GM21360 (cell line): ENCODE measurements around the gene SHC1.
A peak's percentile ranks its signal among the peaks of the same experiment; 100 is the strongest.

Experiments used
- ATAC-seq: cut with Tn5 transposase; IDR thresholded peaks from one replicate; pipeline ENCODE4 v1.9.1; 2021; ENCODE audit warnings: mild to moderate bottlenecking, moderate library complexity; ENCODE audit not compliant: unreplicated experiment

The SHC1 gene, protein sequence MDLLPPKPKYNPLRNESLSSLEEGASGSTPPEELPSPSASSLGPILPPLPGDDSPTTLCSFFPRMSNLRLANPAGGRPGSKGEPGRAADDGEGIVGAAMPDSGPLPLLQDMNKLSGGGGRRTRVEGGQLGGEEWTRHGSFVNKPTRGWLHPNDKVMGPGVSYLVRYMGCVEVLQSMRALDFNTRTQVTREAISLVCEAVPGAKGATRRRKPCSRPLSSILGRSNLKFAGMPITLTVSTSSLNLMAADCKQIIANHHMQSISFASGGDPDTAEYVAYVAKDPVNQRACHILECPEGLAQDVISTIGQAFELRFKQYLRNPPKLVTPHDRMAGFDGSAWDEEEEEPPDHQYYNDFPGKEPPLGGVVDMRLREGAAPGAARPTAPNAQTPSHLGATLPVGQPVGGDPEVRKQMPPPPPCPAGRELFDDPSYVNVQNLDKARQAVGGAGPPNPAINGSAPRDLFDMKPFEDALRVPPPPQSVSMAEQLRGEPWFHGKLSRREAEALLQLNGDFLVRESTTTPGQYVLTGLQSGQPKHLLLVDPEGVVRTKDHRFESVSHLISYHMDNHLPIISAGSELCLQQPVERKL

DNA sequence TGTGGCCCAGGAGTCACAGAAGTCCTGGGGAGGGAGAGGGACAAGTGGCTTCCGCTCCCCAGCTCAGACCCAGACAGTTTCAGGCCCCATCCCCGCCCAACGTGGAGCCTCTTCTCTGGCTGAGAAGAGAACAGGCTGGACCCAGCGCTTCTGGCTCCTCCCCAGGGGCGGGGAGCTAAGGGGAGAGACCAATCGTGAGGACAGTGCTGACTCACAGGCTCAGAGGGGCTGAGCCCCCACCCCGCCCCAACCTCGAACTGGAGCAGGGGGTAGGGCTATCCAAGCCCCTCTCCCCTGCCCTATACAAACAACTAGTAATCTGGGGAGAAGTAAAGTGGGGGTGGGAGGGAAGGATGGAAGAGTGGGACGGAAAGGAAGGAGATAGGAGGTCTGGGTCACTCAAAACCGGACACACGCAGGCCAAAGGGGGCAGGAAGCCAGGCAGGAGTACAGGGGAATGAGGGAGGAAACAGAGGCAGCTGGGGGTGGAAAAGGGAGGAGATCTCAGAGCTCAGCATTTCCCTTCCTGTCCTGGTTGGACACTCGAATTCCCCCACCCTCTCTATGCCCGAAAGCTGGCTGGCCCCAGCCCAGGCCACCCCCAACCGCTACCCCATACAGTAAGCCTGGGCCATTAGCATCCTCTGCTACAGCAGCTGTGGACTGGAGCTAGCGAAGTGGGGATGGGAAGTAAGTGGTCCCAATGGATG, at the start of gene SHC1:
SHC1 (minus strand) TSS at position 117 of the 710 bp plus-strand sequence. CDS start 221 bp downstream, outside the sequence.
- ATAC-seq: no peak

DNA sequence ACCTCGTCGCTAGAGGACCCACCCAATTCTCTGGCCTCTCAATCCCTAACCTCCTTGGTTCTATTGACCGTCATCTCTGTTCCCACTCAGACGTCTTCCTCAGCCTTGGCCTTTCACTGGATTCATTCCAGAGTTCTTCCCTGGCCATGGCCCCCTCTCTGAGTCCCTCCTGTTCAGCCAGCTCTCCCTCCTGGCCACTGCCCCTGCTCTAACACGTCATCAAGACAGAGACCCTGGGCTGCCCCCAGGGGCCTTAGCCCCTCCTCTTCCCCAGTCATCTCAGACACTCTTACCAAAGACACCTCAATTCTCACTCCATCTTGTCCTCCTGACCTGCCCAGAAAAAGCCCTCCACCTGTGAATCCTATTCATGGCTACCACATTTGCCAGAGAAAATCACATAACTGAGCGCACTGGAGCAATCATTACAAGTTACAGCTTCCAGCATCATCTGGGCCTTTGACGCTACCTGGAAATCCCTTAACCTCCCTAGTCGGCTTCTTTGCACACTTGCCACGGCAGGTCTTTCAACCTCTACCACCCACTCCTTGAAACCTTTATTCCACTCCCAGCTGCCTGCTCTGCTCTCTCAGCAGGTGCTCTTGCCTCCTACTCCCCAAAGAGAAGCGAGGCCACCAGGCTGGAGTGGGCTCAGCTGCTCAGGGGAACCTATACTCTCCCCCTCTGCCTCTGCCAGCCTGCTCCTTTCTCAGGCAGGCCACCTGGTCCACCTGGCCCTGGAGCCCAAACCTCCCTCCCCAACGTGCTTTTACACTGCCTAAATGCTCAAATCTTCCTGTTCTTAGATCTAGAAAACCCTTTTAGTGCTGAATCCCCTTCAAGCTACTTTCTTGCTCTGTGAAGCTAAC, 49.1 kb upstream of the SHC1 start:
- no peak for ATAC-seq

DNA sequence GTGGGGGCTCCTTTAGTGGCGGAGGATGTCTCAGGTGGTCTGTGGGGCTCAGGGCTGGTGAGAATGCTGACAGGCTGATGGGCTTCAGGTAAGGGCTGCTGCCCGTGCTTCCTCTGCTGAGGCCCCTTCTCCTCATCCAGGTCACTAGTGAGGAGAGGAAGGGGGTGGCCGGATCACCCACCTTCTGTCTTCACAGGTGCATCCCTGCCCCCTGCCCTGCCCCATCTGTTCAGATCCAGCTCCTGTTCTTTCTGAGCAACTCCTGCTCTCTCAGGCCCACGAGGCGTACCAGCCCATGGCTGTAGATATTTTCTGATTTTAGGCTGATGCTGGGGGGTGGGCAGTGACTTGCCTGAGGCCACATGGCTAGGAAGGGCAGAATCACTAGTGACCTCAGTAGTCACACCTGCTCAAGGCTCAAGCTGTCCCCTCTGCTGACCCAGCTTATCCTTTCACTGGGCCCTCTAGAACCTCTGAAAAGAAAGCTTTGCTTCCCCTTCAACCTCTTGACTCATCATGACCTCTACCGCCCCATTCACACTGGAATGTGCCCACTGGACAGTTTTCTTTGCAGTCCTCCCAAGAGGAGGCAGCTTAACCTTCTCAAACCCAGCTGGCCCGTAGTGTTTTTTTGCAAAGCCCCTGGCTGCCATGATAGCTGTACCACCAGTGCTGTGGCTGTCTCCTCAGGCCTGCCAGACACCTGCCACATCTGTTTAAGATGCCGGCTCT, 48.2 kb upstream of the SHC1 start:
- ATAC-seq: no peak

DNA sequence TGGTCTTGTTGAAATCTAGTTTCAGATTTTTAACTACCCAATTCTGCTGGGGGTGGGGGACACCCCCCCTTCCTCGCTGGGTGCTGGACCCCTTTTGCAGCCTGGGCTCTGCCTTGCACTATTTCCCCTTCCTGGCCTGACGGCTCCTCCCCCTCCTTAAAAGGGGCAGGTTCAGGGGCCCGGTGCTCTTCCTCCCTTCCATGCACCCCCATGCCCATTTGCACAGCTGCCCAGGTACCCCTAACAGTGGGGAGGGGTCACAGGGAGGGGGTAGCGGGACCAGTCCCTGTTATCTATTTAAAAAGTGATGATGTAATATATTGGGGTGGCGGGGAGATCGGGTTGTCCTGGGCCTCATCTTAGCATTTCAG, 47.4 kb upstream of the SHC1 start:
- ATAC-seq: no peak

DNA sequence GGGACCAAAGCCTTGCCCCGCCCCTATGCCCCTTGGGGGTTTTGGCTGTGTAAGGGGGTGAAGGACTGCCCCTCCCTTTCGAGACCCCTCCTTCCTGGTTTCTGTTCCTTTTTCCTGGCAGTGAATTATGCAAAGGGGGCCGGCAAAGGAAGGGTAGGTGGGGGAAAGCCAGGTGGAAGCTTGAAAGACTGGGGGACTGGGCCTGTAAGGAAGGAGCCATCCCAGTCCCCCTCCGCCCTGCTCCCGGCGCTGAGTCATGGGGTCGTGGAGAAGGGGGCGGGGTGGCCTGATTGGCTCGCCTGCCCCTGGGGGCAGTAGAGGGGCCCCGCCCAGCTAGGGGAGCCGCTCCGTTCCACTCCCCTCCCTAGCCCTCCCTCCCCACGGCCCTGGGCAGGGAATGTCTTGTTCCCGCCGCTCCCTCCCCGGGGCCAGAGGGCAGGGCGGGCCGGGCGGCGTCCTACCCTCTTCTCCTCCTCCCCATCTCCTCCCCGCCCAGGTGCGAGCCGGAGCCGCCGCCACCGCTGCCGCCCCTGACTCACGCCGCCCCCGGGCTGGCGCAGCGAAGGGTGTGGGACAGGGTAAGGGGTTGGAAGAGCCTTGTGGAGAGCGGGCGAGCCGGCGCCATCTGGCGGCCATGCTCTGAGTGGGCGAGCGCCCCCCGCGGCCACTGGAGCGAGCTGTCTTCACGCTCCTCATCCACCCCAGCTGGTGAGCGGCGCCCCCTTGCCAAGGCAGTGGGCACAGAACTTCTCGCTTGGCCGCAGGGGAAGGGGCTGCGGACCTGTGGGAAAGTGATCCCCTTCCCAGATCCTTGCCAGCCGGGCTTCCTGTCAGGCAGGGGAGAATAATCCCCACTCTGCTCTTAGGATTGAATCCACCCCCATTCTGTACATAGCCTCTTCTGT, 46.7 kb upstream of the SHC1 start:
- peak; percentile 73 for ATAC-seq

DNA sequence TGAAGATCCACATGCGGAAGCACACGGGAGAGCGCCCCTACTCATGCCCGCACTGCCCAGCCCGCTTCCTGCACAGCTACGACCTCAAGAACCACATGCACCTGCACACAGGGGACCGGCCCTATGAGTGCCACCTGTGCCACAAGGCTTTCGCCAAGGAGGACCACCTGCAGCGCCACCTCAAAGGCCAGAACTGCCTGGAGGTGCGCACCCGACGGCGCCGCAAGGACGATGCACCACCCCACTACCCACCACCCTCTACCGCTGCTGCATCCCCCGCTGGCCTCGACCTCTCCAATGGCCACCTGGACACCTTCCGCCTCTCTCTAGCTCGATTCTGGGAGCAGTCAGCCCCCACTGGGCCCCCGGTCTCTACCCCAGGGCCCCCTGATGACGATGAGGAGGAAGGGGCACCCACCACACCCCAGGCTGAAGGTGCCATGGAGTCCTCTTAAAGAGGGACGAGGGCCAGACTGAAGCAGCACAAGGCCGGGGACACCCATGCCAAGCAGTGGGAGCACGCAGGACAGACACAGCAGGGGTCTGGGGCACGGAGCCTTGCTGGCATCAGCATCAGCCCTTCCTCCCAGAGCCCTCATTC, 45.8 kb upstream of the SHC1 start:
- ATAC-seq: no peak

DNA sequence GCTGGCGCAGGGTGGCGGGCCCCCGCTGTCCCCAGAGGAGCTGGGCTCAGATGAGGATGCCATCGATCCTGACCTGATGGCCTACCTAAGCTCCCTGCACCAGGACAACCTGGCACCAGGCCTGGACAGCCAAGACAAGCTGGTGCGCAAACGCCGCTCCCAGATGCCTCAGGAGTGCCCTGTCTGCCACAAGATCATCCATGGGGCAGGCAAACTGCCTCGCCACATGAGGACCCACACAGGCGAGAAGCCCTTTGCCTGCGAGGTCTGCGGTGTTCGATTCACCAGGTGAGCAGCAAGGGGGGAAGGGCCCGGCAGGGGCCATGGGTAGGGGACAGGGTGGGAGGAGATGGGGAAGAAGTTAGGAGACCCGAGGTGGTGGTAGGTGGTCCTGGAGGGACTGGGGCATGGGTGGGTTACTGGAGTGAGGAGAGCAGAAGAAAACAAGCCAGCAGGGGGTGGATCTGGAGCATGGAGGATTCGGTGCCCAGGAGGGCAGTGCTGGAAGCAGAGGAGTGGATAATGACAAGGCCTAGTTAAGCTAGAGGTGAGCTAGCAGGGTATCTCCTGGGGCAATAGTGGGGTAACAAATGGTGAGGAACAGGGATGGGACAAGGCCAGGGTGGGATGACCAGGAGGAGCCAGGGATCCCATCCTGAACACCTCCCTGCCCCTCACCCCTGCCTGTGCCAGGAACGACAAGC, 45.1 kb upstream of the SHC1 start:
- no peak for ATAC-seq

DNA sequence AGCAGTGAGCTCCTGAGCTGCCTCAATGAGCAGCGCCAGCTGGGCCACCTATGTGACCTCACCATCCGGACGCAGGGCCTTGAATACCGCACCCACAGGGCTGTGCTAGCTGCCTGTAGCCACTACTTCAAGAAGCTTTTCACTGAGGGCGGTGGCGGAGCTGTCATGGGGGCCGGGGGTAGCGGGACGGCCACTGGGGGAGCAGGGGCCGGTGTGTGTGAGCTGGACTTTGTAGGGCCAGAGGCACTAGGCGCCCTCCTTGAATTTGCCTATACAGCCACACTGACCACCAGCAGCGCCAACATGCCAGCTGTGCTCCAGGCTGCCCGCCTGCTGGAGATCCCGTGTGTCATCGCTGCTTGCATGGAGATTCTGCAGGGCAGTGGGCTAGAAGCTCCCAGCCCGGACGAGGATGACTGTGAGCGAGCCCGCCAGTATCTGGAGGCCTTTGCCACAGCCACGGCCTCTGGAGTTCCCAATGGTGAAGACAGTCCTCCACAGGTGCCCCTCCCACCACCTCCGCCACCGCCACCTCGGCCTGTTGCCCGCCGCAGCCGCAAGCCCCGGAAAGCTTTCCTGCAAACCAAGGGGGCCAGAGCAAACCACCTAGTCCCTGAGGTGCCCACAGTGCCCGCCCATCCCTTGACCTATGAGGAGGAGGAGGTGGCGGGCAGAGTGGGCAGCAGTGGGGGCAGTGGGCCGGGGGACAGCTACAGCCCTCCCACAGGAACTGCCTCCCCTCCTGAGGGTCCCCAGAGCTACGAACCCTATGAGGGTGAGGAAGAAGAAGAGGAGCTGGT, 44.4 kb upstream of the SHC1 start:
- no peak for ATAC-seq

DNA sequence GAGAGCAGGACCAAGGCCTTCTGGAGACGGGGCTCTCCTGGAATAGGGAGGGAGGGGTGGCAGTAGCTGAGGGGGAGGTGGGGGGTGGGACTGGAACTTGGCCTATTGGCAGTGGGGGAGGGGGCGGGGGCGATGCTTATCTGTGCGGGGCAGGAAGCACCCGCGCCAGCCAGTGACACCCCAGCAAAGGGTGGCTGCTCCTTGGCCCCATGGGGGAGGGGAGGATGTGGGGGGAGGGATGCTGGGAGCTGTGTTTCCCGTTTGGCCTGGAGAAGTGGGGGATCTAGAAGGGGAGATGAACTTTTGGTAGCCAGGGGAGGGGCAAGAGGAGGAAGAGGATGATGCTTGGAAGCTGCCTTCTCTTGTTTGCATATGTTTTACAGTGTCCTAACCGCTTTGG, 43.1 kb upstream of the SHC1 start:
- no peak for ATAC-seq

DNA sequence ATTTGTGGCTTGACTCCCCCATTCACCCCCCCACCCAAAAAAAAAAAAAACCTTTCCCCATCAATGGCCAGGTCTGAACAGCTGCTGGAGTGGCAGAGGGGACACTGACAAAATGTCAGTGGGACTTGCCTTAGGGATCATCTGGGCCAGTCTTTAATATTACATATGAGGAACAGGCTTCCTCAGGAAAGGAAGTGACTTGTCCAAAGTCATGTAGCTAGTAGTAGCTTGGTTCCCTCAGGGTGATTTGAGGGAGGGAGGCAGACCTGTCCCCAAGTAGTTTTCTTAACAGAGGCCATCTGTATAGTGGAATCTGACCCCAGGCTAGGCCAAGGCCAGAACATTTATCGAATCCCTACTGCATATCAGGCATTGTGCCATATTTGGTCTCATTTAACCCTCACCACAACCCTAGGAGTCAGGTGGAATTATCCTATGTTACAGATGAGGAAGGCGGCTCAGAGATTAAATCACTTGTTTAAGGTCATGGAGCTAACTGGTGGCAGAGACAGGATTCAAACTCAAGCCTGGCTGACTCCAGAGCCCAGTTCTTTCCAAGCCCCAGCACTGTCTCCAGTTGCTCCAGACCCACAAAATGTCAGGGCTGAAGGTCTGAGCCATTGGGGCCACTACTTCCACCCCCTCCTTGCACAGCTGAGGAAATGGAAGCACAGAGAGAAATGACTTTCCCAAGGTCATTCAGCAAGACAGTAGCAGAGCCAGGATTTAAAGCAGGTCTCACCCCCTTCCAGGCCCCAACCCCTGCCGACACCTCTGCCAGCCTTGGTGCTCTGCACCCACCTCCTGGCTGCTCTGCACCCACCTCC, 42.4 kb upstream of the SHC1 start:
- no peak for ATAC-seq

DNA sequence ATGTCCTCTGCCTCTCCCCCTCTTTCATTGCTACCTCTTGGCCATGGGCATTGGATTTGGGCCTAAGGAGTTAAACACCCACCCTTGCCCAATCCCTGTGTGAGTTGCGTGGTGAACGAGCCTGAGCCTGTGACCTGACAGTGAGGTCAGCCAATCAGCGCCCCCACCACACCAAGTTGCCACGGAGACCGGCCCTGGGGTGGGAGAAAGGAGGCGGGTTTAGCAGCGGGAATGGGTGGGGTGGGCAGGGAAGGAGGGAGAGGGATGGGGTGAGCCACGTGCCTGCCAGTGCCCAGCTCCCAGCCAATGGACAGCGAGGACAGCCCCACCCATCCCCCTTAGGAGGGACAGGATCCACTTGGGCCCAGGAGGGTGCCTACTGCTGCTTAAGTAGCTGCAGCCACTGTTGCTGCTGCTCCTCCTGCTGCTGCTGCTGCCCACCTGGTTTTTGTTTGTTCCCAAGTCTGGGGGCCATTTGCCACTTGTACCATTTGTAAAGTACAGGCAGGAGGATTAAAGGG, 41.5 kb upstream of the SHC1 start:
- no peak for ATAC-seq

DNA sequence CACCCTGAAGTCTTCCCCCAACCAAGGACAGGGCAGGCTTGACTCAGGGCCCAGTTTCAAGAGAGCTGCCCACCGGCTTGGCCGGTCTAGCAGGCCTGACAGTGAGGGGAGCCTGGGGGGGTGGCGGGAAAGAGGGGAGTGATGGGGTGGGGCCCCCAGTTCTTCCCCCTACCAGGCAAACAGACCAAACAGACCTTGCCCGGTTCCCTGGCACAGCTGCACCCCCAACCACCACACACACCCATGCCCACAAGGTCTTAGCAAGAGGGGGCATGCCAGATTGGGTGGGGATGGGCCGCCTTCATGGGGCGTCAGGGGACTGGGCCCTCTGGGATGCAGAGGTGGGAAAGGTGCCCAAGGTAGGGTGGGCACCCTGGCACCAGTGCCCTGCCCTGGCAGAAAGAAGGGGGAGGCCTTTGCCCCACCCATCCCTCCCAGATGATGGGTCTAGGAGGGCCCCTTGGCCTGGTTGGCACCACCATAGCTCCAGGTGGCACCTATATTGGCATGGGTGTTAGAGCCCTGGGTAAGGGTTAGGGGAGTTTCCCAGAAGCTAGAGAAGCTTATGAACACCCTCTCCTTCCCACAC, 41.0 kb upstream of the SHC1 start:
- ATAC-seq: no peak

DNA sequence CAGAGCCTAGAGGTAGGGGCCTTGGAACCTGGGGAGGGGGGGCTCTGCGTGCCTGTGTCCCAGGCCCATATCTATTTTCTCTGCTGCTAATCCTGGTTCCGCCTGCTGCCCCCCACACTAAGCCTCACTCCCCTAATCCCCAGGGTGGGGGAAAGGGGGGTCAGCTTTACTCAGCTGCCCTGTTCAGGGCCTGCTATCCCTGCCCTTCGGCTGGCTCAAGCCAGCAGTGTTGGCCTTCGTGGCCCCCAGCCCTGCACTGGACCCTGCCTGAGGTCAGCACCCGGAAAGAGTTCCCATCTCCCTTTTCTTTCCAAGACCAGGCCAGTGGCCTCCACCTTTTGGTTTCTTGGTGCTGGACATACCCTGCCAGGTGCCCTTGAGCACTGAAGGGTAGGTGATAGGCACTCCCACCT, 40.5 kb upstream of the SHC1 start:
- no peak for ATAC-seq

DNA sequence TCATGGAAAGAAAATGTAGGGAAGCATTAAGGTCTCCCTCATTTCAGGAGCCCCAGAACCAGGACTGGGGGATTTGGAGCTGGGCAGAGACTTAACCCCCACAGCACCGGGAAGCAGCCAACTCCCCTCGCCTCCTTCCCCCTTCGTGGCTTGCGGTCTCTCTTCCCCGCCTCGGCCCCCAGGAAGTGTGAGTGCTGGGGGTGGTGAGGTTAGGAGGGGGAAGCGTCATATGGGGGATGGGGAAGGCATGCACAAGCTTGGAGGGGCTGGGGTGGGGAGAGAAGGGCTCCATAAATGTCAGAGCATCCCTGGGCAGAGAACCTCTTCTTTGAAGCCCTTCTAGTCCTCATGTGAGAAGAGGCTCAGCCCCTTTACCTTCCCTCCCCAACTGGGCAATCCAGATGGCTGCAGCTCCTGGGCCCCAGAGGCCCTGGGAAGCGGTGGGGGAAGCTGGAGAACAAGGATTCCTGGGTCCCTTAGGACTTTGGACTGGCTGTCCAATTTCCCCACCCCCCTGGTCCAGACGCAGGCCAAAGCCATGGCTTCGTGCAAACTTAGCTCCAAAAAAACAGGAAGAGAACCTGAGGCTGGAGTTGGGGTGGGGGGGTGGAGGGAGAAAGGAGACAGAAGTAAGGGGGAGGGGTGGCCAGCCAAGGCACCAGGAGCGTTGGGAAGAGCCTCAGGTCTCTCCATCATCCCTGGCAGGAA, 39.8 kb upstream of the SHC1 start:
- ATAC-seq: no peak

DNA sequence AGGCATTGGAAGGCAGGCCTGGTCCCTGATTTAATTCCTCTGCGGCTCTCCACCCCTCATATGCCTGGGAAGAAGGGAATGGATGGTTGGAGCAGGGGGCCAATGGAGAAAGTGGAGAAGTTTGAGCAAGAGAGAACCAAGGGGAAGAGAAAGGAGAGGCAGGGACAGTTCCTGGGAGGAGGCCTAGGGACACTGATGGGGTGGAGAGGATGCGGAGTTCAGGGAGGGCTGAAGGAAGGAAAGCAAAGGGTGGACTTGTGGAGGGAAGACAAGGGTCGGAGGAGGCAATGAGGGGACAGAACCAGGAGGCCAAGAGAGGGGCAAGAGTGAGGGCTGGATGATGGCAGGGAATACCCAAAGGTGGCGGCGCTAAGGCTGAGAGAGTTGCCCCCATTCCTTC, 39.2 kb upstream of the SHC1 start:
- ATAC-seq: no peak
